GM19035 (cell line): ENCODE measurements around the gene GIPC3.

ENCODE experiments used
- ATAC-seq: cut with Tn5 transposase; IDR thresholded peaks from one replicate; pipeline ENCODE4 v1.9.1; 2021; ENCODE audit not compliant: unreplicated experiment

Gene GIPC3

DNA sequence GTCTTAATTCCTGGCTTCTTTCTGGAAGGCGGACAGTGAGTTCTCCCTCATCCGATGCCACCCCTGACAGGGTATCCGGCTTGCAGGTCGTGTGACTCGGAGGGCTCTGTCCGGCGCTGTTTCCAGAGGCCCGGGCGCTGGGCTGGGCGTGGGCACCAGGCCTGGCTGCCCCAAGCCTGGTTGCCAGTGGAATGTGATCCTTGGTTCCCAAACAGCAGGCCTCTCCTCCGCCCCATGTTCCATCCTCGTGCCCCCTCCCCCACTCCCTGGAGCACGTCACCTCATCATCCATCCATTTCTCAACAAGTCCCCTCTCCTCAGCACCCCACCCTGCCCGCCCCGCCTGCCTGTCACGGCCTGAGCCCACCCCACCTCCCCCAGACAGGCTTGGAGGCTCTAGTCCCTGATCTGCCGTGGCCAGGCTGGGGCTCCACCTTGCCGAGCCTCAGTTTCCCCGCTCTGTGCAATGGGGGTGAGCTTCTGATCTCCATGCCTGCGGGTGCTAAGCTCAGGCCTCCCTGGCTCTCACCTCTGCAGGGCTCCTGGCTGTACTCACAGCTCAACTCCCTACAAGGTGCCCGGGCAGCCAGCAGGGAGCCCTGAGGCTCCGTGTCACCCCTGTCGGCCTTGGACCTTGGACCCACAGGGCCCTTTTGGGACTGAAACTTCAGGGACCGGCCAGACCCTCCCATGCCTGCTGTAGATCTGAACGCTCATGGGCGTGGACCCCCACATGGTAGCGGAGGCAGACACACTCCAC, 19.1 kb downstream of the GIPC3 start:
- no peak for ATAC-seq

DNA sequence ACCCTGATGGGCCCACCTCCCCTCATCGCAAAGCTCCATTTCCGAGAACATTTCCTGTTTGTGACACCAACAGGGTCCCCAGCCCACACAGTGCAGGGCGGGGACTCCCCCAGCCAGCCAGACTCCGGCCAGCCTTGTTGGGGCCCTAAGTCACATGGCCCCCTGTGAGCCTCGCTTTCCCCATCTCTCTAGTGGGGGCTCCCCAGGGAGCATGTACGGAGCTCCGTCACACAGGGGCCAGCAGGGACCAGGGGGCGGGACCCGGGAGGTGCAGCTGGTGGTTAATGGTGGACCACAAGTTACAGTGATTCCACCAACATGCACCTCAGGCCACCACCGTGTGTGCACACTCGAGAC, 19.7 kb downstream of the GIPC3 start:
- ATAC-seq = no peak

GRCh38 chr19:3605361-3605760, 20.1 kb downstream of the GIPC3 start:
- no peak for ATAC-seq

DNA sequence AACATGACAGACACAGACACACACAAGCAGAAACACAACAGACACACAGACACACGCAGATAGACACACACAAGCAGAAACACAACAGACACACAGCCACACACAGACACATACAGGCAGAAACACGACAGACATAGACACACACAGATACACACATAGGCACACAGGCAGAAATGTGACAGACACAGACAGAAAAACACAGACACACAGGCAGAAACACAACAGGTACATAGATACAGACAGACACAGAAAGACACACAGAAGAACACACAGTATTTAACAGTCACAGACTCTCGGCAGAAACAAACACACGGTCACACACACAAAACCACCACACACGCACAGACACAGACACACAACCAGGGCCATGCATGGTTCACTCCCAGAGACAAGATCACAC, 20.5 kb downstream of the GIPC3 start:
- ATAC-seq = no peak

- ATAC-seq = no peak
These were observed 21.0 kb downstream of the GIPC3 start for GRCh38 chr19:3606174-3606689.

- ATAC-seq = no peak
These were observed 21.5 kb downstream of the GIPC3 start, which contains the start of gene TBXA2R for GRCh38 chr19:3606690-3607289. Gene TBXA2R (minus strand): TSS chr19:3606875. CDS start chr19:3600634, 6,241 bp downstream.

- ATAC-seq = no peak
These were observed 22.2 kb downstream of the GIPC3 start for GRCh38 chr19:3607303-3608078.

- ATAC-seq = no peak
These were observed 22.9 kb downstream of the GIPC3 start for GRCh38 chr19:3608079-3608641.

DNA sequence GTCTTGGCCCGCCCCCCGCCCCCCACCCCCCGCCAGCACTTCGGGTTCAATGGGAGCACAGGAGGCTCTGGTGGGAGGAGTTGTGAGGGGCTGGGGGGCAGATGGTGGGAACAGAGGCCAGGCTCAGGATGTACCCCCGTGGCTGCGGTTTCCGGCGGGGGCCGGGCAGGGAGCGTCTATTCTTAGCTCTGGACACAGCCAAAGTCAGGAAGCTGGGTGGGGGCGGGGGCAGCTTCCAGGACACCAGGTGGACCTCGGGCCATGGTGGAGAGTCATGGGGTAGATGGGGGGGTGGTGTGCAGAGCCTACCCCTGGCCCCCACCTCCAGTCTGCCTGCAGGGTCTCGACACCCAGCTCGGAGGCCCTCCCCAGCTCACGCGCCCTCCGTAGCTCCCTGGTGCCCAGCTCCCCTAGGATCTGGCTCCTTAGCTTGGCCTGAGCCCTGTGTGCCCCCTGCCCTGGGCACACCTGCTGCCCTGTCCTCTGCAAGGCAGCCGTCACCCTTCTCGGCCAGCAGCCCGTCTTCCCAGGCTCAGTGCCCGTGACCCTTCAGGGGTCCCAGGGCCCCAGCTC, 23.6 kb downstream of the GIPC3 start:
- no peak for ATAC-seq

GRCh38 chr19:3609779-3610719, 24.8 kb downstream of the GIPC3 start:
- no peak for ATAC-seq

DNA sequence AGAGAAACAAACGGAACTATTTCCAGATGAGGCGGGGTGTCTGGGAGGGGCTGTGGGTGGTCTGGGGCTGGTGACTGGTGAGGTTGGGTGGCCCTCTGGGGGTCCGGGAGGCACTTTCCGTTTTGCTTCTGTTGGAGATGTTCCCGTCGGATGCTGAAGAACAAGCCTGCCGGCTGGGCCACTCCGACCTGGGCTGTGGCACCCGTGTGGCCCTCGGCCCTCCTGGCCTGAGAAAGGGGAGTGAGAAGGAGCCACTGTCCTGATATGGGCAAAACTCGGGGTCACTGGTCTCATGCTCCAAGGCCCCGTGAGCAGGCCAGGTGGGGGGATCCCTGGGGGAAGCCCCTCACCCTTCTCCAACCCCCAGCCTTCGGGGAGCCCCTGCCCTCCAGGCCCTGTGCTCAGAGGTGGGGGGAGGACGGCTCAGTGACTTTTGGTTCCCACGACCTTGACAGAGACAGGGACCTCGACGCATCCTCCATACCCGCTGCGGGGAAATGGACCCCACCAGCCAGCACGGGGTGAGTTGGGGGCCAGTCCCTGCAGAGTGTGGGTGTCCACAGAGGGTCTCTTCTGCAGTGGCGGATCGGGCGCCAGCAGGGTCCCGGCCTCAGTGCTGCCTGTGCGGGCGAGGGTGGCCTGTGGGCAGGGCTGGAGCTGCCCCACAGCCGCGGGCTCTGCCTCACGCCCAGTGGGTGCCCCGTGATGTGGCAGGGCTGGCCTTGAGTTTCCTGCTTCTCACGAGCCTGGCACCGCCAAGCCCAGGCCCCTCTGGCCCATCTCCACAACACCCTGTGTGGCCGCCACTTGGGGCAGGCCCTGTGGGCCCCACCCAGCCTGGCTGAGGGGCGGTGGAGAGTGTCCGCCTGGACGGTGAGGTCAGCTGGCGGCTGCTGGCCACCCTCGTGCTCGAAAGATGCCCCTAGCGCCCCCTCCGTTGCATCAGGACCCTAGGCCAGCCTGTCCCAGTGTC, 25.8 kb downstream of the GIPC3 start:
- no peak for ATAC-seq

DNA sequence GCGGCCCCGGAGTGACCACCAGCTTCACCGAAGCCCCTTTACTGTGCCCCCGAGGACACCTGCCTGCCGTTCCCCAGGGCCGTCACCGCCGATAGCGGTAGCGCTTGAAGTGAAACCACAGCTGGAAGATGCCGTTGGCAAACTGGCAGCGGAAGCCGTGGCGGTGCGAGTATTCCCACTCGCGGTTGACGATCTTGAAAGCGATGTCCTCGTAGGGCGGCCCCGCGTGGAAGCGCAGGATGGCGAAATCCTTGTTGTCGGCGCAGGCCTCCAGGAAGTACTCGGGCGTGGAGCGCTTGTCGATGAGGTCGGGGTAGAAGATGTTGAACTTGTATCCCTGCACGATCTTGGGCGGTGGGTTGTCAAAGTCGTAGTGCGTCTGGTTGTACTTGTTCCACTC, 26.6 kb downstream of the GIPC3 start:
- no peak for ATAC-seq

DNA sequence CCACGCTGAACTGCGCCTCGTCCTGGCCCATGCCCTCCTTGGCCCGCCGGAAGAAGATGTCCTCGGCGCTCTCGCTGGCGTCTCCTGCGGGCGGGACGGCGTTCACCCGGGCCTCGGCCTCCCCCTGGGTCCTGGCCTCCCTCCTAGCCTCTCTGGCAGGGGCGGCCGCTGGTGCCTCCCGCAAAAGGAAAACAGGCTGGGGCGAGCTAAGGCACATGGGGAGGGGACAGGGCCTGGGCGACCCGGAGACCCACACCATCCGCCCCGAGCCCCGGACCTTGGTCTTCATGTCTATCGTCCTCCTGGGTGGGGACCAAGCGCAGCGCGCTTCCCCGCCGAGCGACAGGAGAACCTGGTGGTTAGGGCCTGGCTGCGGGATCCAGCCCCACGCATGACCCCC, 27.1 kb downstream of the GIPC3 start:
- no peak for ATAC-seq

DNA sequence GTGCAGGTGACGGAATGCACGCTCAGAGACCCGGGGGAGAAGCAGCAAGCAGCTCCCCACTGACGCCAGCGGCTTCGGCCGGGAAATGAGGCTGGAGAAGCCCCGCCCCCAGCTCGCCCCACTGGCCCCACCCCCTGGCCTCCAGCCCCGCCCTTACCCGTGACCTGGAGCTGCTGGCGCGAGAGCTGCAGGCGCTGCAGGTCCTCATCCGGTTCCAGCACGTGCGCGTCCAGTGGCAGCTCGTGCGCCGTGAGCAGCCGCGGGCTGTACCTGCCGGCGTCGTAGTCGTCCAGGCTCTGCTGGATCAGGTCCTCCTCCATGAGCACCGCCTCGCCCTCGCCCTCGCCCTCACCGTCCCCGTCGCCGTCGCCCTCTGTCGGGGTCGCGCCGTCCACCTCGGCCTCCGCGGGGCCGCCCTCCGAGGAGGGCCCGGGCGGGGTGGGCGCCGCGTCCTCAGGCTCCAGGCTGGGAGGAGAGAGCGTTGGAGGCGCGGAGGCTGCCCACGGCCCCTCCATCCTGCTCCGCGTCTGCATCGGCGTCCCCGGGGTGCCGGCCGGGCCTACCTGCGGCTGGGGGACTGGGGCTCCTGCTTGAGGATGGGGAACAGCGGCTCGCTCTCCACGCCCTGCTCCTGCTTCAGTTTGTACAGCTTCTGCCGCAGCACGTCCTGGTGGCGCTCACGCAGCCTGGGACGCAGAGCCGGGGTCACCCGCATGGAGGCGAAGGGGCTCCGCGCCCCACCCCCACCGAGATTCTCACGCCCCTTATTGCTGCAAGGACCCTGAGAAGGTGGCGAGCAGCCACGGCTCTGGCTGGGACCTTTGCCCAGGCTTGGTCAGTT, 27.8 kb downstream of the GIPC3 start:
- no peak for ATAC-seq

- ATAC-seq = no peak
These were observed 28.8 kb downstream of the GIPC3 start for GRCh38 chr19:3613818-3614661.

DNA sequence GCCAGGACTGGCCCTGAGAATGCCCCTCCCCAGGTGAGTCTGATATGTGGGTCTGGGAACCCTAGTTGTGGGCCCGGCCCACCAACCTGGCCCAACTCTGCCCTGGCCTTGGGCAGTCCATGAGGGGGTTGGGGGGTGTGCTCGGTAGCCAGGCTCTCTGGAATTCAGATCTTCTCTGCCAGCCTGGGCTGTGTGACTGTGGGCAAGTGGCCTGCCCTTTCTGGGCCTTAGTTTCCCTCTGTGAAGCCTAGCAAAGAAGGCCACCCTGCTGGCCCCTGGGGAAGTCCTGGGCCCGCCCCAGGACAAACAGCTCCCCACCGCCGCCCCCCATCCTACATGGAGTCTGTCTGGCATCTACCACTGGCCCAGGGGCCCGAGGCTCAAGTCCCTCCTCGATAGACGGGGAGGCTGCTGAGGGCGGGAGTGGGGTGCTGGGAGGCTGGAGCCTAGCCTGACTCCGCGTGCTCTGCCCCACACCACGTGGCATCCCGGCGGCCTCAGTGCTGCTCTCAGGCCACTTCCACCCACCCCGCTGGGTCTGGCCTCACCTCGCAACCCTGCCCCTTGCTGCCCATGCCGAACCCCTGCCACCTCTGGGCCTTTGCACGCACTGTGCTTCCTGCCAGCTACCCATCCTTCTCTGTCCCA, 29.7 kb downstream of the GIPC3 start:
- no peak for ATAC-seq
